K562 (cell line): ENCODE results near the gene NRG2. TPM values are rescaled to one million over a fixed set of nuclear protein-coding genes. Genes with fewer than 3 reads are reported as not detected.

ENCODE experiments used
- ATAC-seq: fragments of 200-7000 bp; cut with Tn5 transposase; 3 replicates; pipeline ENCODE4 v1.9.1; 2020; ENCODE audit warnings: moderate library complexity
- BruUV-seq: library from RNA; stranded (reverse); fragments of 400-500 nt; replicated peaks from 2 replicates; lab custom pipeline; 2021; lab: Mats Ljungman, UMichigan
- CTCF ChIA-PET: fragments of 300-600 bp; formaldehyde crosslinking; extraction: SDS; loops from one replicate; lab custom pipeline; 2021; ENCODE audit warnings: low intra/inter-chr PET ratio; lab: Yijun Ruan, JAX
- POLR2A ChIA-PET: fragments of 300-600, 350-650 bp; sonication (Branson Sonifier 250); formaldehyde crosslinking; extraction: SDS; loops from one replicate; lab custom pipeline; 2021; ENCODE audit warnings: antibody characterized with exemption, inconsistent platforms; lab: Yijun Ruan, JAX
- DNase-seq, 4 experiments: peaks; one replicate each; pipeline versions ENCODE4 v3.0.0 to v3.0.0-alpha.2; 2011 to 2018; ENCODE audit warnings: low spot score in 3 of 4, mixed read lengths in 3 of 4; ENCODE audit errors: extremely low read depth in 1 of 4
- FAIRE-seq: peaks from 2 replicates; lab custom pipeline; 2011; peaks lifted over from hg19 to GRCh38; lab: Jason Lieb, UNC
- H2AFZ ChIP-seq: 2 replicates; pipeline ENCODE4 v1.6.0; 2011; ENCODE audit warnings: low read depth, low read length, control low read depth, inconsistent platforms
- H3K27ac ChIP-seq: fragments of 200-600 bp; 3 replicates; pipeline ENCODE4 v1.8.0; 2011; ENCODE audit warnings: low read depth, mild to moderate bottlenecking, control low read depth, inconsistent platforms, low read length, moderate library complexity, mixed read lengths; ENCODE audit errors: extremely low read depth
- H3K27me3 ChIP-seq, 2 experiments: fragments of 300-600 bp in 1 of 2; 2 replicates in 1 of 2; 3 replicates in 1 of 2; pipeline versions ENCODE4 v1.6.0 to v1.8.0; 2011; ENCODE audit warnings: inconsistent platforms in 2 of 2, low read length in 2 of 2, mild to moderate bottlenecking in 1 of 2, mixed read lengths in 1 of 2, moderate library complexity in 1 of 2; ENCODE audit not compliant: control insufficient read depth in 2 of 2, insufficient read depth in 2 of 2
- H3K36me3 ChIP-seq: fragments of 300-600 bp; 3 replicates; pipeline ENCODE4 v1.8.0; 2011; ENCODE audit warnings: mild to moderate bottlenecking, low read length, inconsistent platforms; ENCODE audit not compliant: control insufficient read depth, insufficient read depth
- H3K4me1 ChIP-seq, 2 experiments: fragments of 200-600 bp in 1 of 2; replicated peaks in 1 of 2; 2 replicates in 1 of 2; 3 replicates in 1 of 2; pipeline versions ENCODE4 v1.5.1 to v1.8.0; 2011; ENCODE audit warnings: inconsistent platforms in 2 of 2, low read length in 2 of 2, mild to moderate bottlenecking in 1 of 2, mixed read lengths in 1 of 2, moderate library complexity in 1 of 2; ENCODE audit not compliant: control insufficient read depth in 2 of 2, insufficient read depth in 2 of 2
- H3K4me2 ChIP-seq: 2 replicates; pipeline ENCODE4 v1.6.1; 2011; ENCODE audit warnings: low read length, control low read depth, inconsistent platforms, mixed read lengths; ENCODE audit not compliant: insufficient read depth
- H3K4me3 ChIP-seq: fragments of 200-600 bp; sonication (generic), shearing (Covaris generic); 2 replicates; pipeline ENCODE4 v1.5.1; 2016; ENCODE audit warnings: control low read depth, inconsistent platforms
- H3K79me2 ChIP-seq: fragments of 200-600 bp; 3 replicates; pipeline ENCODE4 v1.8.0; 2011; ENCODE audit warnings: low read length, inconsistent platforms; ENCODE audit not compliant: control insufficient read depth, insufficient read depth
- H3K9ac ChIP-seq, 2 experiments: 2 replicates each; pipeline versions ENCODE4 v1.6.0 to v1.6.1; 2011; ENCODE audit warnings: low read depth in 2 of 2, low read length in 2 of 2, control low read depth in 1 of 2, inconsistent platforms in 1 of 2, mild to moderate bottlenecking in 1 of 2, mixed read lengths in 1 of 2; ENCODE audit not compliant: insufficient read depth in 1 of 2
- H3K9me1 ChIP-seq: one replicate; pipeline ENCODE4 v1.6.0; 2011; ENCODE audit warnings: inconsistent platforms, mild to moderate bottlenecking, low read length, moderate library complexity; ENCODE audit not compliant: control insufficient read depth, insufficient read depth
- H3K9me3 ChIP-seq: replicated peaks from 2 replicates; pipeline ENCODE4 v1.5.1; 2011; ENCODE audit warnings: low read depth, low read length, inconsistent platforms; ENCODE audit not compliant: control insufficient read depth, insufficient read depth
- H4K20me1 ChIP-seq: replicated peaks from 2 replicates; pipeline ENCODE4 v1.6.1; 2011; ENCODE audit warnings: low read length, inconsistent platforms, mixed read lengths; ENCODE audit not compliant: control insufficient read depth, insufficient read depth
- CREM ChIP-seq: IDR thresholded peaks from 2 replicates; pipeline ENCODE4 v1.6.1; 2014; ENCODE audit warnings: antibody characterized with exemption, low read depth
- KLF1 ChIP-seq: fragments of 450-650 bp; IDR thresholded peaks from 2 replicates; pipeline ENCODE4 v1.6.1; 2016; ENCODE audit warnings: missing genetic modification characterization, missing compliant biosample characterization
- MTF1 ChIP-seq: fragments of 250-450 bp; sonication (Bioruptor Pico); IDR thresholded peaks from 2 replicates; pipeline ENCODE4 v1.9.0; 2021; ENCODE audit warnings: moderate library complexity, mild to moderate bottlenecking, inconsistent platforms, borderline replicate concordance
- MYBL2 ChIP-seq, 2 experiments: fragments of 450-650 bp in 1 of 2; sonication (generic) in 1 of 2; formaldehyde crosslinking in 1 of 2; IDR thresholded peaks; 2 replicates each; pipeline versions ENCODE4 v1.6.1 to v1.8.1; 2017 to 2022; ENCODE audit warnings: borderline replicate concordance in 1 of 2, inconsistent platforms in 1 of 2, low read depth in 1 of 2, mild to moderate bottlenecking in 1 of 2, missing genetic modification reagents in 1 of 2, moderate library complexity in 1 of 2
- NFRKB ChIP-seq: fragments of 450-650 bp; IDR thresholded peaks from 2 replicates; pipeline ENCODE4 v1.6.1; 2016; ENCODE audit warnings: low read depth
- STAG1 ChIP-seq: sonication (generic); formaldehyde crosslinking; IDR thresholded peaks from 2 replicates; pipeline ENCODE4 v1.5.0; 2020; ENCODE audit warnings: missing genetic modification reagents, borderline replicate concordance
- ZNF354B ChIP-seq: fragments of 250-450 bp; sonication (Bioruptor Pico); IDR thresholded peaks from 2 replicates; pipeline ENCODE4 v1.4.0; 2020
- ZNF408 ChIP-seq: fragments of 250-450 bp; sonication (Bioruptor Pico); IDR thresholded peaks from 2 replicates; pipeline ENCODE4 v1.4.0; 2020; ENCODE audit warnings: low read depth, mild to moderate bottlenecking, moderate library complexity
- WGBS: fragments of 100-300 bp; shearing (Covaris generic); methylation state at CpG from one replicate; pipeline ENCODE4 v1.1.6; 2016; ENCODE audit warnings: low coverage, mixed read lengths; ENCODE audit not compliant: insufficient coverage; ENCODE audit errors: missing lambda C conversion rate; 5-methylcytosine and 5-hydroxymethylcytosine counted together
- in situ Hi-C: fragments of 300-500 bp; cut with MboI; formaldehyde crosslinking; loops from 4 replicates; pipeline ENCODE4 v1.15.0; 2018; ENCODE audit warnings: inconsistent platforms, mixed read lengths
- intact Hi-C: fragments of 100-400 bp; cut with micrococcal nuclease; formaldehyde crosslinking; loops from 2 replicates; pipeline ENCODE4 v1.14.2; 2022
- polyA plus RNA-seq, 8 experiments: library from polyadenylated mRNA; depleted of rRNA in 4 of 8; stranded (reverse) in 5 of 8; unstranded in 3 of 8; fragments of >200 nt; fragmentation: Nextera tagmentation in 2 of 8; fragmentation: Illumina TruSeq in 1 of 8; extraction: Ambion mirVana in 2 of 8; extraction: Trizol in 1 of 8; gene quantifications; 2 replicates each; pipeline versions ENCODE4 v1.2.1 to v1.2.3, GENCODE V29; 2011 to 2014; ENCODE audit warnings: inconsistent platforms in 1 of 8, missing spikeins in 1 of 8
- total RNA-seq, 7 experiments: library from RNA; depleted of rRNA in 6 of 7; stranded (reverse); fragments of >200 nt in 6 of 7; fragmentation: Illumina TruSeq in 2 of 7; extraction: Trizol in 2 of 7; gene quantifications; 2 replicates each; pipeline versions ENCODE4 v1.2.1 to v1.2.3, GENCODE V29; 2011 to 2021; ENCODE audit warnings: low replicate concordance in 1 of 7

The NRG2 gene
- total and polyA plus RNA-seq, 9 of the 15 experiments (the other 6 are each of a cell fraction or from before 2014, with no cell fraction given): not detected

DNA sequence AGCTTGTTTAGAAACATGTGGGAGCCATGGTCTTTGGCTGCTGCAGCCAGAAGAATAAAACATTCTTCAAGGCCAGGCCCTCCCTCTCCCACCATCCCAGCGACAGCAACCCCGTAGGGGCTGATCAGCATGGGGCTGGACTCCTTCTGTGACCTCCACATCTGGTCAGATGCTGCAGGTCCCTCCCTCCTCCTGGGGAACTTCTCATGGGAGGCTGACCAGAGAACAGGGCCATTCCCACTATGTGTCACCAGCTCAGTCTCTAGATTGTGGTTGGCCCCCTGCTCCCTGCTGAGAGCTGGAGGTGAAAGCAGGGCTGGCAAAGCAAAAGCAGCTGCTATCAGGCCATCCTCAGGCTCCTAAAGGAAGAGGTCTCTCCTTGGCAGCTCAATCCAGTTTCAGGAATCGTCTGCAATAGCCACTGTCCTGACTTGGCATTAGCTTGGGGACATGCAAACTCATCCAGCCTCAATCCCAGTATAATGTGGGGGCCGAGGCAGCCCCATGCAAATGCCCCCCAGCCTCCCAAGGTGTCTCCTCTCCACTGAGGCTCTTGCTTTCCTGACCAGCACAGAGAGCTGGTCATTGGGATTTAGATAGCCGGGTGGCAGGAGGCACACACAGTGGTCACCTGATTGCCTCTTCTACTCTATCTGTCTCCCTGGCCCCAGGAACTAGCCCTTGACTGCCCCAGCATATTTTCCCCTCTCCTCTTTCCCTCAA is 81.5 kb downstream of the NRG2 start:
- DNase-seq: no peak
- H2AFZ ChIP-seq: no peak overlapping the region
- H3K4me3 ChIP-seq: no peak overlapping the region
- no peaks in the 10 kb centered on the region for H4K20me1 ChIP-seq
- no peak overlapping the region for H3K27ac ChIP-seq
- no peak for ATAC-seq
- TF ChIP-seq NFRKB (no peak), MYBL2 (IDR thresholded peaks at IDR 0.05; ENCODE audit: low read depth) (no peak), MYBL2 (CRISPR knock-in tag; IDR thresholded peaks at IDR 0.05; ENCODE audit: borderline replicate concordance) (no peak), CREM (no peak), STAG1 (CRISPR knock-in tag) (no peak), ZNF354B (CRISPR knock-in tag) (no peak), MTF1 (no peak), KLF1 (tag) (no peak), ZNF408 (CRISPR knock-in tag) (no peak)
- TF ChIP-seq, all 486 proteins: peak for 0
- H3K9me1 ChIP-seq: no peaks in the 10 kb centered on the region
- in situ Hi-C loops (no loop called here), intact Hi-C loops (loop anchor here (10.0 kb wide), 1 partner anchor 327 kb away; no protein-coding TSS in a partner anchor)
- no peak for FAIRE-seq
- POLR2A ChIA-PET: interaction anchor here (0.6 to 0.7 kb wide), 3 partner anchors 24 to 176 kb away, joined by 3 read pairs; no protein-coding TSS in a partner anchor
- no peaks in the 10 kb centered on the region for H3K4me1 ChIP-seq
- no peak overlapping the region for H3K9ac ChIP-seq
- BruUV-seq: no TSS peak
- no peaks in the 10 kb centered on the region for H3K36me3 ChIP-seq
- H3K27me3 ChIP-seq: peaks cover 8 to 48% of the 10 kb centered on the region in 2 experiments; a peak in 3 of 5 replicates
- WGBS: 2% methylated on average over 5 of the region's 5 CpGs
- no peak overlapping the region for H3K4me2 ChIP-seq
- CTCF ChIA-PET: no interaction called here
- no peaks in the 10 kb centered on the region for H3K79me2 ChIP-seq
- no peaks in the 10 kb centered on the region for H3K9me3 ChIP-seq
